PFSK-1 (cell line): ENCODE data around the gene TRAP1.

ENCODE experiments used
- FOXP2 ChIP-seq: optimal IDR thresholded peaks from 2 replicates; pipeline ENCODE3; 2011; ENCODE audit warnings: borderline replicate concordance, control low read depth, inconsistent platforms; ENCODE audit not compliant: insufficient read depth; ENCODE audit errors: extremely low read length, extremely low read depth
- POLR2AphosphoS5 ChIP-seq: IDR thresholded peaks from 2 replicates; pipeline ENCODE4 v1.6.1; 2012; ENCODE audit warnings: low read depth, mild to moderate bottlenecking, control low read depth, low read length, moderate library complexity
- REST ChIP-seq, 2 experiments: IDR thresholded peaks; 2 replicates each; pipeline versions ENCODE4 v1.6.1 to v1.8.0; 2011 to 2012; ENCODE audit warnings: low read depth in 2 of 2, low read length in 2 of 2, control low read depth in 1 of 2, inconsistent platforms in 1 of 2, mild to moderate bottlenecking in 1 of 2, moderate library complexity in 1 of 2; ENCODE audit not compliant: insufficient read depth in 1 of 2
- SIN3A ChIP-seq: IDR thresholded peaks from 2 replicates; pipeline ENCODE4 v1.6.1; 2012; ENCODE audit warnings: mild to moderate bottlenecking, low read length, moderate library complexity, borderline replicate concordance; ENCODE audit not compliant: insufficient read depth
- TAF1 ChIP-seq: IDR thresholded peaks from 2 replicates; pipeline ENCODE4 v1.6.1; 2012; ENCODE audit warnings: low read length, control low read depth, borderline replicate concordance; ENCODE audit not compliant: insufficient read depth

TRAP1 gene

DNA sequence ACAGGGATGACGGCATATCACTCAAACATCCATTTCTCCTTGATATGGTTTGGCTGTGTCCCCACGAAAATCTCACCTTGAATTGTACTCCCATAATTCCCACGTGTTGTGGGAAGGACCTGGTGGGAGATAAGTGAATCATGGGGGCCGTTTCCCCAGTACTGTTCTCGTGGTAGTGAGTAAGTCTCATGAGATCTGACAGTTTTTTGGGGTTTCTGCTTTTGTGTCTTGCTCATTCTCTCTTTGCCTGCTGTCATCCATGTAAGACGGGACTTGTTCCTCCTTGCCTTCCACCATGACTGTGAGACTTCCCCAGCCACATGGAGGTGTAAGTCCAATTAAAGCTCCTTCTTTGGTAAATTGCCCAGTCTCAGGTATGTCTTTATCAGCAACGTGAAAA lies 30.3 kb downstream of the TRAP1 start:
- TF ChIP-seq TAF1 = no peak
- no peak for TF ChIP-seq REST (IDR thresholded peaks at IDR 0.05; ENCODE audit: insufficient read depth in 1 of 2, low read depth in 2 of 2, low read length in 2 of 2)
- TF ChIP-seq SIN3A = no peak
- TF ChIP-seq POLR2AphosphoS5 = no peak
- TF ChIP-seq FOXP2 = no peak

DNA sequence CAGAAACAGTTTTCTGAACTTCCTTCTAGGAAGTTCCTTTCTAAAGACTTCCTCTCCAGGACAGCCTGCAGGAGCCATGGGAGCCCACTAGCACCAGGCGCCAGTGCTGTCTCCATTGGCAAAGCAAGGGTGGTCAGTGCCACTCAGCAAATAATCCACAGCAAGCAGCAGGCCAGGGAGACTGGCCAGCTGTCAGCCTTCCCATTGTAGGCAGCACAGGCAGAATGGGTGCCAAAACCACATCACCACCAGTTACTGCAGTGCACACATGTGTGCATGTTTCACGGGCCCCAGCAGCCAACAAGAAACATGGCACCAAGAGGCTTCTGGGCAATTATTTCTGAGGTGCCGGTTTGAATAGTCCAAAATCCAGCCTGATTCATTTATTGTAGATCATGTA lies 36.1 kb downstream of the TRAP1 start:
- no peak for TF ChIP-seq REST (IDR thresholded peaks at IDR 0.05; ENCODE audit: insufficient read depth in 1 of 2, low read depth in 2 of 2, low read length in 2 of 2)
- no peak for TF ChIP-seq SIN3A
- no peak for TF ChIP-seq FOXP2
- TF ChIP-seq POLR2AphosphoS5 = no peak
- no peak for TF ChIP-seq TAF1

DNA sequence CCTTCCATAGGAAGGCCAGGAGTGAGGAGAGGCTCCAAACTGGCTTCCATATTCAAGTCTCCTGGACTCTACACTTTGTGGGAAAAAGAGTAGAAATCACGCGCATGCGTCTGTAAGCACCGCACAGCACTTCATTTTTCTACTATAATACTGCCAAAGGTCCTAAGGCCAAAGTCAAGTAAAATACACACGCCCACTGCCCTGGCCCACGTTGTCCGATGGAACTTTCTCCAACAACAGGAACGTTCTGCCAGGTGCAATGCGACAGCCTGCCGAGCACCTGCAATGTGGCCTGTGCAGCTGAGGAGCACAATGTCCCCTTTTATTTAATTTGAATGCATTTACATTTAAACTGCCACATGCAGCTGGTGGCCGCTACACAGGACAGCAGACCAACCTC lies 39.3 kb downstream of the TRAP1 start:
- no peak for TF ChIP-seq TAF1
- no peak for TF ChIP-seq REST (IDR thresholded peaks at IDR 0.05; ENCODE audit: insufficient read depth in 1 of 2, low read depth in 2 of 2, low read length in 2 of 2)
- no peak for TF ChIP-seq SIN3A
- no peak for TF ChIP-seq POLR2AphosphoS5
- TF ChIP-seq FOXP2 = no peak

DNA sequence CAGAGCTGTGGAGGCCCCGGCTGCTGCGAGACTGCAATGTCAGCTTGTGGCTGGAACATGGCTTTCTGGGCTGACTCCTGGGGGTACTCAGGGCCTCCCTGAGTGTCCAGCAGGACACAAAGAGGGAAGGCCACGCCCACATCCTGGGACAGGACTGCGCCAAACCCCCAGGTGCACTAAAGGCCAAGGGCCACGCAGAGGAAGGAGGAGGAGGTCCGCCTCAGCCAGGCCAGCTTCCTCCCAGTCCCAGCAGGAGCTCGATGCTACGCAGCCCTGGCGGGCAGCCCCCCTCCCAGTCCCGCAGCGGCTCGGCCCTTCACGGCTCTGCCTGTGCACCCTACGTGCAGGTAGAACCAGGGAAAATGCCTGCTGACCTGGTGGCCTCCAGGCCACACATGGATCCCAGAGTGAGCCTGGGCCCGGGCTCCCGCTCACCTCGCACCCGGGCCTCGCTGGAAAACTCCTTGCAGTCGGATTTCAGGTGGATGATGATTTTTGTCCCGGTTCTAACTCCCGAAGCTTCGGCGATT lies 41.7 kb downstream of the TRAP1 start:
- no peak for TF ChIP-seq TAF1
- no peak for TF ChIP-seq FOXP2
- TF ChIP-seq REST (IDR thresholded peaks at IDR 0.05; ENCODE audit: insufficient read depth in 1 of 2, low read depth in 2 of 2, low read length in 2 of 2) = no peak
- no peak for TF ChIP-seq SIN3A
- TF ChIP-seq POLR2AphosphoS5 = no peak

DNA sequence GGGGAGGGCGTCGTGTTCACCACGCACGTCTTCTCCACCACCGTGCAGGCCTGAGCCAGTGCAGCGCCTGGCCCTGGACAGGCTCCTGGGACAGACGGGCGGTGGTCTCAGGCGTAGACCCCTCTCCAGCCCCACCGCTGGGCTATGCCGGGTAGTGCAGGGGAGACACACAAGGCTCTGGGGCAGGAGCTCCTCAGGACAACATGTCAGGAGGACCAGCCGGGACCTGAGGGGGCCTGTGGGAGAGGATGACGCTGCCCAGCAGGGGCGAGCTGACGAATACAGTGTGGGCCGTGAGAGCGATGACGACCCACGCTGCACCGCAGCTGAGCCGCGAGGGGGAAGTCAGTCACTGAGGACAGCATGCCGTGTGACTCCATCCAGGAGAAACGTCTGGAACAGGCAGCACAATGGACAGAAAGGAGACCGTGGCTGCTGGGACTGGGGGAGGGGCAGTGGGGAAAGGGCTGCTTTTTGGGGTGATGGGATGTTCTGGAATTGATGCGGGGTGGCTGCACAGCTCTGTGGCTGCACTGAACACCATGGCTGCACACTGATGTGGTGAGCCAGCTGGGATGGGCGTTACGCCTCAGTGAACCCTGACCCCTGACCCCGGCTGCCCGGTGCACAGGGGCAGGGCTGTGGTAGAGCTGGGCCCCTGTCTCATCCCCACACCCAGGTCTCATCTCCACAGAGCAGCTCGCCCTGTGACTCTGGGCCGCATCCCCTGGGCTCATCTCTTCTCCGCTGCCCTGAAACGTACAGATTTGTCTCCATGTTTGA lies 42.6 kb downstream of the TRAP1 start:
- no peak for TF ChIP-seq REST (IDR thresholded peaks at IDR 0.05; ENCODE audit: insufficient read depth in 1 of 2, low read depth in 2 of 2, low read length in 2 of 2)
- no peak for TF ChIP-seq FOXP2
- TF ChIP-seq TAF1 = no peak
- no peak for TF ChIP-seq POLR2AphosphoS5
- no peak for TF ChIP-seq SIN3A
